ENCODE results near the gene IL1RL2.

DNA sequence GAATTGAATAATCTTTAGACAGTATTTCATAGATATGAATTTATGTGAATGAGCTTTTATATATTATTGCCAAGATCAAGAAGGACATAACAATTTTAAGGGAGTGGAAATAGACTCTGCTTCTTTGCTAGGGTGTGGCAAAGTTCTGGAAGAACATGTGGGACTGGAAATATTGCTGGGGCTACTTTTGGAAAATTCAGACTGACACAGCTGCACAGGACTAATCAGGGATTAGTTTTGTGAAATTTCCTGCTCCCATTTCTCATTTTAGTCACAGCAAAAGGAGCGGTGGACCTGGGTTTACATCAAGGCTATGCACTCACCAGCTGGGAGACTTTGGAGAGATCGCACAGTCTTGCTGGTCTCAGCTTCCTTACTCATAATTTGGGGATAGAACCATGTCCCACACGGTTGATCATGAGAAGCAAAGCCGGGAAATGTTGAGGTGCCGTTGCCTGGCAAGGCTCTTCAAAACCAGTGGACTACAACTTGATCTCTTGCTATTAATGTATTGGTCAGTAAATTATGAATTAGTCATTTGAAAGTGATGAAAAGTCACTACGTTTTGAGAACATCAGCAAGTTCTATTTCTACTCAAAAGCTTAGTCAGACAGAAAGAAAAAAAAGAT lies 42.4 kb downstream of the IL1RL2 start:
- TF ChIP-seq POLR2A (IDR thresholded peaks at IDR 0.05; ENCODE audit: control extremely low read depth in 1 of 2, low read depth in 2 of 2, low read length in 2 of 2) (no peak), GABPA (IDR thresholded peaks at IDR 0.05; ENCODE audit: borderline replicate concordance, insufficient read depth, low read length) (no peak), HDAC2 (IDR thresholded peaks at IDR 0.05; ENCODE audit: borderline replicate concordance in 1 of 2, low read depth in 2 of 2, low read length in 2 of 2) (no peak), MAFK (IDR thresholded peaks at IDR 0.05; ENCODE audit: low read depth, low read length) (no peak)
- TF ChIP-seq, protein P1, sequence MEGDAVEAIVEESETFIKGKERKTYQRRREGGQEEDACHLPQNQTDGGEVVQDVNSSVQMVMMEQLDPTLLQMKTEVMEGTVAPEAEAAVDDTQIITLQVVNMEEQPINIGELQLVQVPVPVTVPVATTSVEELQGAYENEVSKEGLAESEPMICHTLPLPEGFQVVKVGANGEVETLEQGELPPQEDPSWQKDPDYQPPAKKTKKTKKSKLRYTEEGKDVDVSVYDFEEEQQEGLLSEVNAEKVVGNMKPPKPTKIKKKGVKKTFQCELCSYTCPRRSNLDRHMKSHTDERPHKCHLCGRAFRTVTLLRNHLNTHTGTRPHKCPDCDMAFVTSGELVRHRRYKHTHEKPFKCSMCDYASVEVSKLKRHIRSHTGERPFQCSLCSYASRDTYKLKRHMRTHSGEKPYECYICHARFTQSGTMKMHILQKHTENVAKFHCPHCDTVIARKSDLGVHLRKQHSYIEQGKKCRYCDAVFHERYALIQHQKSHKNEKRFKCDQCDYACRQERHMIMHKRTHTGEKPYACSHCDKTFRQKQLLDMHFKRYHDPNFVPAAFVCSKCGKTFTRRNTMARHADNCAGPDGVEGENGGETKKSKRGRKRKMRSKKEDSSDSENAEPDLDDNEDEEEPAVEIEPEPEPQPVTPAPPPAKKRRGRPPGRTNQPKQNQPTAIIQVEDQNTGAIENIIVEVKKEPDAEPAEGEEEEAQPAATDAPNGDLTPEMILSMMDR (IDR thresholded peaks at IDR 0.05; ENCODE audit: control extremely low read depth in 1 of 3, insufficient read depth in 1 of 3, low read depth in 1 of 3, low read length in 3 of 3): no peak
